ENCODE data around the gene CKAP2L.
"Not testable (repeated sequence)": the region's sequence is repeated elsewhere in the genome, so short reads cannot be mapped to it uniquely, and the experiment has no call there.

Gene CKAP2L

GRCh38 chr2:112726487-112727190, 37.8 kb downstream of the CKAP2L start:
- peak; percentile 83 for DNase-seq (ENCODE audit: low read depth)

- no peak for DNase-seq (ENCODE audit: low read depth)
Observed at GRCh38 chr2:112725545-112726457, 38.6 kb downstream of the CKAP2L start.

- DNase-seq (ENCODE audit: low read depth), result no peak
Observed at GRCh38 chr2:112724591-112725525, 39.6 kb downstream of the CKAP2L start.

GRCh38 chr2:112723995-112724394, 40.4 kb downstream of the CKAP2L start:
- DNase-seq (ENCODE audit: low read depth), result no peak

GRCh38 chr2:112723547-112723940, 40.9 kb downstream of the CKAP2L start:
- no peak for DNase-seq (ENCODE audit: low read depth)

GRCh38 chr2:112722816-112723546, 41.4 kb downstream of the CKAP2L start:
- DNase-seq (ENCODE audit: low read depth), result no peak

GRCh38 chr2:112721819-112722522, 42.4 kb downstream of the CKAP2L start:
- DNase-seq (ENCODE audit: low read depth), result no peak

- no peak for DNase-seq (ENCODE audit: low read depth)
Observed at GRCh38 chr2:112720785-112721184, 43.6 kb downstream of the CKAP2L start, which contains the start of gene NT5DC4. NT5DC4 (plus strand) TSS chr2:112721020; CDS start chr2:112721080, 60 bp downstream.

GRCh38 chr2:112718863-112719370, 45.5 kb downstream of the CKAP2L start:
- DNase-seq (ENCODE audit: low read depth), result no peak

- not testable (repeated sequence) for DNase-seq (ENCODE audit: low read depth)
Observed at GRCh38 chr2:112716826-112717352, 47.5 kb downstream of the CKAP2L start.

- DNase-seq (ENCODE audit: low read depth), result not testable (repeated sequence)
Observed at GRCh38 chr2:112716094-112716493, 48.3 kb downstream of the CKAP2L start.

- no peak for DNase-seq (ENCODE audit: low read depth)
Observed at GRCh38 chr2:112714836-112715631, 49.4 kb downstream of the CKAP2L start.

- no peak for DNase-seq (ENCODE audit: low read depth)
Observed at GRCh38 chr2:112714331-112714730, 50.1 kb downstream of the CKAP2L start.

- DNase-seq (ENCODE audit: low read depth), result no peak
Observed at GRCh38 chr2:112713926-112714325, 50.5 kb downstream of the CKAP2L start.

GRCh38 chr2:112713585-112713925, 50.9 kb downstream of the CKAP2L start:
- no peak for DNase-seq (ENCODE audit: low read depth)

GRCh38 chr2:112712903-112713584, 51.4 kb downstream of the CKAP2L start:
- DNase-seq (ENCODE audit: low read depth), result no peak

GRCh38 chr2:112712465-112712864, 51.9 kb downstream of the CKAP2L start:
- DNase-seq (ENCODE audit: low read depth), result no peak

GRCh38 chr2:112710956-112711750, 53.3 kb downstream of the CKAP2L start:
- DNase-seq (ENCODE audit: low read depth), result no peak

Measured in activated T-cell treated with anti-CD3 and anti-CD28 coated beads for 1 hour (primary cell).